ENCODE data around the gene GLI2. TPM values are rescaled to one million over a fixed set of nuclear protein-coding genes. Genes with fewer than 3 reads are reported as not detected.

Gene GLI2
- total RNA-seq, 3 donors from 2014 or later (not counting 1 experiment from before 2014, with no cell fraction given), result not detected

GRCh38 chr2:120720746-120721375 is 14.8 kb upstream of the GLI2 start:
- Mint-ChIP-seq H3K4me1 (no peaks in the 10 kb centered on the region), H3K9me3 (no peaks in the 10 kb centered on the region), H3K36me3 (no peaks in the 10 kb centered on the region), H3K27me3 (ENCODE audit: low read depth in 2 of 2) (peaks cover 0 to 11% of the 10 kb centered on the region in 2 donors), H3K27ac (no peak overlapping the region), H3K4me3 (no peak overlapping the region)
- no peaks in the 10 kb centered on the region for H3K4me1 ChIP-seq (ENCODE audit: control insufficient read depth, insufficient read depth, low read length)
- 86% methylated on average over 8 of the region's 8 CpGs for WGBS (ENCODE audit: insufficient coverage)
- H3K4me3 ChIP-seq (ENCODE audit: low read length), result no peak overlapping the region
- no peak for DNase-seq
- H3K9me3 ChIP-seq (ENCODE audit: control insufficient read depth, insufficient read depth, low read length), result no peaks in the 10 kb centered on the region
- ATAC-seq, result no peak
- H3K27me3 ChIP-seq (ENCODE audit: control insufficient read depth, insufficient read depth, low read length), result no peaks in the 10 kb centered on the region
- intact Hi-C loops (cut with micrococcal nuclease), result no loop called here
- no peak overlapping the region for H3K27ac ChIP-seq (ENCODE audit: low read length)
- no peaks in the 10 kb centered on the region for H3K36me3 ChIP-seq (ENCODE audit: control insufficient read depth, insufficient read depth, low read length)
- TF ChIP-seq, protein P1, sequence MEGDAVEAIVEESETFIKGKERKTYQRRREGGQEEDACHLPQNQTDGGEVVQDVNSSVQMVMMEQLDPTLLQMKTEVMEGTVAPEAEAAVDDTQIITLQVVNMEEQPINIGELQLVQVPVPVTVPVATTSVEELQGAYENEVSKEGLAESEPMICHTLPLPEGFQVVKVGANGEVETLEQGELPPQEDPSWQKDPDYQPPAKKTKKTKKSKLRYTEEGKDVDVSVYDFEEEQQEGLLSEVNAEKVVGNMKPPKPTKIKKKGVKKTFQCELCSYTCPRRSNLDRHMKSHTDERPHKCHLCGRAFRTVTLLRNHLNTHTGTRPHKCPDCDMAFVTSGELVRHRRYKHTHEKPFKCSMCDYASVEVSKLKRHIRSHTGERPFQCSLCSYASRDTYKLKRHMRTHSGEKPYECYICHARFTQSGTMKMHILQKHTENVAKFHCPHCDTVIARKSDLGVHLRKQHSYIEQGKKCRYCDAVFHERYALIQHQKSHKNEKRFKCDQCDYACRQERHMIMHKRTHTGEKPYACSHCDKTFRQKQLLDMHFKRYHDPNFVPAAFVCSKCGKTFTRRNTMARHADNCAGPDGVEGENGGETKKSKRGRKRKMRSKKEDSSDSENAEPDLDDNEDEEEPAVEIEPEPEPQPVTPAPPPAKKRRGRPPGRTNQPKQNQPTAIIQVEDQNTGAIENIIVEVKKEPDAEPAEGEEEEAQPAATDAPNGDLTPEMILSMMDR (IDR thresholded peaks at IDR 0.05), result no peak

- no peak overlapping the region for H3K4me3 Mint-ChIP-seq
- H3K27me3 Mint-ChIP-seq (ENCODE audit: low read depth in 2 of 2), result peaks cover 0 to 11% of the 10 kb centered on the region in 2 donors
- H3K27ac Mint-ChIP-seq, result no peak overlapping the region
- ATAC-seq, result no peak
- no peak for DNase-seq
- intact Hi-C loops (cut with micrococcal nuclease), result no loop called here
- H3K36me3 ChIP-seq (ENCODE audit: control insufficient read depth, insufficient read depth, low read length), result no peaks in the 10 kb centered on the region
- no peaks in the 10 kb centered on the region for H3K27me3 ChIP-seq (ENCODE audit: control insufficient read depth, insufficient read depth, low read length)
- 83% methylated on average over 9 of the region's 9 CpGs for WGBS (ENCODE audit: insufficient coverage)
- no peaks in the 10 kb centered on the region for H3K9me3 ChIP-seq (ENCODE audit: control insufficient read depth, insufficient read depth, low read length)
- no peak overlapping the region for H3K27ac ChIP-seq (ENCODE audit: low read length)
- H3K4me1 Mint-ChIP-seq, result no peaks in the 10 kb centered on the region
- TF ChIP-seq, protein P1 (IDR thresholded peaks at IDR 0.05), result no peak
- H3K4me1 ChIP-seq (ENCODE audit: control insufficient read depth, insufficient read depth, low read length), result no peaks in the 10 kb centered on the region
- no peaks in the 10 kb centered on the region for H3K36me3 Mint-ChIP-seq
- no peak overlapping the region for H3K4me3 ChIP-seq (ENCODE audit: low read length)
- no peaks in the 10 kb centered on the region for H3K9me3 Mint-ChIP-seq
Observed at GRCh38 chr2:120722246-120722567, 13.5 kb upstream of the GLI2 start.

DNA sequence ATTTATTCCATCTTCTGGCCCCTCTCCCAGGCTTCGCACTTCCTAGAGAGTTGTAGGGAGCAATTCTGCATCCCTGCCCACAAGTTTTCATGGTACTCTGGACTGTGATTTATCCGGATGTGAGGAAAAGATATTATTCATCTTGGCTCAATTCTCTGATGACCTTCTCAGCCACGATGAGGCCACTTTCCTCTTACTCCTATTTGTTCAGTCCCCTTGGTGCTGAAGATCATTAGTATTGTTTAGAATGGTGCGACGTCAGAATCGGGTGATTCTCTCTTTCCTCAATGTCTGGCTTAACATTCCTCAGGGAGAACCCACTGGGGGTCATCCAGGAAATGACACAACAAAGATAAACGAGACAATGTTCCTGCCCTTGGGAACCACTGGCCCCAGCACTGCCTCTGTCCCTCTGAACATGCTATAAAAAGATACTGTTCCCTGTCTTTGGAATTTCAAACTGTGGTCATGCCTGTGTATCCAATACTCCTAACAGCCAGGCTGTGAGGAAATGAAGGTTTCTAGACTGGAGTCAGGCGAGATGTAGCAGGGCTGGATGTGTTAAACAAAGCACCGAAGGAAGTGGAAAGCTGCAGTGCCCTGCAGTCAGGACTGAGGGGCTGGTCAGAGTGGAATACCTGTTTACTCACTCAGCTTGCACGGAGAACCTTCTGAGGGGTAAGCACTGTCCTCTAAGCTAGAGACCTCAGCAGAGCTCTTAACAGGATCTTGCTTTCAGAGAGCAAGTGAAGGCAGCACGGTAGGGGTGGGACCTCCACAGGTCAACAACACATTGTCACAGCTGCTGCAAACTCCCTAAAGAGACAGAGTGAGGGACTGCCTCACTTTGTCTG is 12.9 kb upstream of the GLI2 start:
- ATAC-seq, result no peak
- TF ChIP-seq, protein P1 (IDR thresholded peaks at IDR 0.05), result no peak
- no peaks in the 10 kb centered on the region for H3K9me3 Mint-ChIP-seq
- H3K4me3 Mint-ChIP-seq, result no peak overlapping the region
- Histone ChIP-seq H3K9me3 (ENCODE audit: control insufficient read depth, insufficient read depth, low read length) (no peaks in the 10 kb centered on the region), H3K4me3 (ENCODE audit: low read length) (no peak overlapping the region), H3K4me1 (ENCODE audit: control insufficient read depth, insufficient read depth, low read length) (no peaks in the 10 kb centered on the region), H3K27ac (ENCODE audit: low read length) (no peak overlapping the region), H3K27me3 (ENCODE audit: control insufficient read depth, insufficient read depth, low read length) (no peaks in the 10 kb centered on the region), H3K36me3 (ENCODE audit: control insufficient read depth, insufficient read depth, low read length) (no peaks in the 10 kb centered on the region)
- no peaks in the 10 kb centered on the region for H3K36me3 Mint-ChIP-seq
- no peak for DNase-seq
- 65% methylated on average over 9 of the region's 11 CpGs for WGBS (ENCODE audit: insufficient coverage)
- intact Hi-C loops (cut with micrococcal nuclease), result no loop called here
- no peaks in the 10 kb centered on the region for H3K4me1 Mint-ChIP-seq
- H3K27me3 Mint-ChIP-seq (ENCODE audit: low read depth in 2 of 2), result peaks cover 0 to 11% of the 10 kb centered on the region in 2 donors
- H3K27ac Mint-ChIP-seq, result no peak overlapping the region

All from natural killer cell (primary cell).